ENCODE data around the gene ARF1. TPM values are rescaled to one million over a fixed set of nuclear protein-coding genes. Genes with fewer than 3 reads are reported as not detected.

ARF1 gene
- total RNA-seq, 1 donor from 2014 or later = 393 TPM

GRCh38 chr1:228081578-228082213, 812 bp upstream of the ARF1 start:
- Mint-ChIP-seq H3K27ac (ENCODE audit: unreplicated experiment) (peak overlapping the region; percentile 42), H3K27me3 (ENCODE audit: unreplicated experiment) (peaks cover 23% of the 10 kb centered on the region), H3K36me3 (ENCODE audit: low read depth, unreplicated experiment) (peaks cover 9% of the 10 kb centered on the region), H3K9me3 (ENCODE audit: unreplicated experiment) (no peaks in the 10 kb centered on the region), H3K4me3 (ENCODE audit: unreplicated experiment) (peak overlapping the region; percentile 88), H3K4me1 (ENCODE audit: unreplicated experiment) (peaks cover 45% of the 10 kb centered on the region)
- DNase-seq (ENCODE audit: low spot score) = no peak
- no peak for TF ChIP-seq CTCF (IDR thresholded peaks at IDR 0.05; ENCODE audit: unreplicated experiment)

GRCh38 chr1:228082918-228083870, 686 bp downstream of the ARF1 start:
- no peaks in the 10 kb centered on the region for H3K9me3 Mint-ChIP-seq (ENCODE audit: unreplicated experiment)
- TF ChIP-seq CTCF (IDR thresholded peaks at IDR 0.05; ENCODE audit: unreplicated experiment) = no peak
- H3K36me3 Mint-ChIP-seq (ENCODE audit: low read depth, unreplicated experiment) = peaks cover 15% of the 10 kb centered on the region
- peaks cover 51% of the 10 kb centered on the region for H3K4me1 Mint-ChIP-seq (ENCODE audit: unreplicated experiment)
- peak; percentile 64 for DNase-seq (ENCODE audit: low spot score)
- H3K4me3 Mint-ChIP-seq (ENCODE audit: unreplicated experiment) = peak overlapping the region; percentile 98
- H3K27me3 Mint-ChIP-seq (ENCODE audit: unreplicated experiment) = peaks cover 22% of the 10 kb centered on the region
- H3K27ac Mint-ChIP-seq (ENCODE audit: unreplicated experiment) = peak overlapping the region; percentile 98

- Mint-ChIP-seq H3K4me1 (ENCODE audit: unreplicated experiment) (peaks cover 58% of the 10 kb centered on the region), H3K9me3 (ENCODE audit: unreplicated experiment) (no peaks in the 10 kb centered on the region), H3K27me3 (ENCODE audit: unreplicated experiment) (peaks cover 27% of the 10 kb centered on the region), H3K36me3 (ENCODE audit: low read depth, unreplicated experiment) (peaks cover 18% of the 10 kb centered on the region), H3K4me3 (ENCODE audit: unreplicated experiment) (peak overlapping the region; percentile 98), H3K27ac (ENCODE audit: unreplicated experiment) (peak overlapping the region; percentile 98)
- no peak for DNase-seq (ENCODE audit: low spot score)
- no peak for TF ChIP-seq CTCF (IDR thresholded peaks at IDR 0.05; ENCODE audit: unreplicated experiment)
These were observed 1.4 kb downstream of the ARF1 start for GRCh38 chr1:228083871-228084278.

- no peak for TF ChIP-seq CTCF (IDR thresholded peaks at IDR 0.05; ENCODE audit: unreplicated experiment)
- peaks cover 19% of the 10 kb centered on the region for H3K36me3 Mint-ChIP-seq (ENCODE audit: low read depth, unreplicated experiment)
- H3K4me1 Mint-ChIP-seq (ENCODE audit: unreplicated experiment) = peaks cover 62% of the 10 kb centered on the region
- peak overlapping the region; percentile 98 for H3K4me3 Mint-ChIP-seq (ENCODE audit: unreplicated experiment)
- H3K9me3 Mint-ChIP-seq (ENCODE audit: unreplicated experiment) = no peaks in the 10 kb centered on the region
- peaks cover 26% of the 10 kb centered on the region for H3K27me3 Mint-ChIP-seq (ENCODE audit: unreplicated experiment)
- H3K27ac Mint-ChIP-seq (ENCODE audit: unreplicated experiment) = peak overlapping the region; percentile 98
- DNase-seq (ENCODE audit: low spot score) = no peak
These were observed 1.8 kb downstream of the ARF1 start for GRCh38 chr1:228084325-228084724.

All from endothelial cell (in vitro differentiated cells).